GM21723 (cell line): ENCODE results near the gene MEPCE.
"Not testable (repeated sequence)": the region's sequence is repeated elsewhere in the genome, so short reads cannot be mapped to it uniquely, and the experiment has no call there.

Experiments used
- ATAC-seq: cut with Tn5 transposase; IDR thresholded peaks from one replicate; pipeline ENCODE4 v1.9.1; 2021; ENCODE audit warnings: mild to moderate bottlenecking, moderate library complexity; ENCODE audit not compliant: unreplicated experiment

Gene MEPCE

DNA sequence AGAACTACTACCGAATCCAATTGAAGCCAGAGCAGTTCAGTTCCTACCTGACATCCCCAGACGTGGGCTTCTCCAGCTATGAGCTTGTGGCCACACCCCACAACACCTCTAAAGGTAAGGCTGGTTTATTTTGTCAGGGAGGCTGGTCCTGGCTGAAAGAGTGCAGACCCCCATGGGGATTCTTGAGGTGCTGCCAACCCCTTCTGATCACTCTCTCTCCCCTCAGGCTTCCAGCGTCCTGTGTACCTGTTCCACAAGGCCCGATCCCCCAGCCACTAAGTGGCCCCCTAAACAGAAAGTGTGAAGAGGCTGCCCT is 3.6 kb downstream of the MEPCE start:
- no peak for ATAC-seq

- no peak for ATAC-seq
Measured at GRCh38 chr7:100433592-100434296, 4.1 kb downstream of the MEPCE start.

DNA sequence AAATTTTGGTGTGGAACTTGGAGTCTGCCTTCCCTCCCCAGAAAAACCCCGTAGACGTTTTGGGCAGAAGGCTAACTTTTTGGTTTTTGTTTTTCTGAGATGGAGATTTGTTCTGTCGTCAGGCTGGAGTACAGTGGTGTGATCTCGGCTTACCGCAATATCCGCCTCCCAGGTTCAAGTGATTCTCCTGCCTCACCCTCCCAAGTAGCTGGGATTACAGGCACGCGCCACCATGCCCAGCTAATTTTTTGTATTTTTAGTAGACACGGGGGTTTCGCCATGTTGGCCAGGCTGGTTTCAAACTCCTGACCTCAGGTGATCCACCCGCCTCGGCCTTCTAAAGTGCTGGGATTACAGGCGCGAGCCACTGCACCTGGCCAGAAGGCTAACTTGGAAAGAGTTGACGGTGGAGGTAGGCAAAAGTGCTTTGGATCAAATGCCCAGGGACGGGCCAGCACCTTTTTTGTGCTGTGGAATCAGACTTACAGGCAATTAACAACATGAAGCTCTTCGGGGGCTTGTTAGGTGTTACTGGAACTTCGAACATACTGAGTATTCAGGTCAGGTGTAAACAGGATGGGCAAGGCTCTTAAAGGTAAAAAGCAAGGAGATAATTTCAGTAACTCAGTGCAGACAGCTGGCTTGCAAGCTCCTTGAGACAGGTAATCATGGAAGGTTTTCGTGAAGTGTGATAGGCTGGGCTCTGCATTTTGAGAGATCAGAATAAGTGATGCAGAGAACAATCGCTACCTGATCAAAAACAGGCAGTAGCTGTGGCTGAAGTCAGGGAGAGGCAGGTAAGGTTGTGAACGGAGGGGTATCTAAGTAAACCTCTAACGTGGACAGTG is 4.9 kb downstream of the MEPCE start:
- ATAC-seq, result no peak

DNA sequence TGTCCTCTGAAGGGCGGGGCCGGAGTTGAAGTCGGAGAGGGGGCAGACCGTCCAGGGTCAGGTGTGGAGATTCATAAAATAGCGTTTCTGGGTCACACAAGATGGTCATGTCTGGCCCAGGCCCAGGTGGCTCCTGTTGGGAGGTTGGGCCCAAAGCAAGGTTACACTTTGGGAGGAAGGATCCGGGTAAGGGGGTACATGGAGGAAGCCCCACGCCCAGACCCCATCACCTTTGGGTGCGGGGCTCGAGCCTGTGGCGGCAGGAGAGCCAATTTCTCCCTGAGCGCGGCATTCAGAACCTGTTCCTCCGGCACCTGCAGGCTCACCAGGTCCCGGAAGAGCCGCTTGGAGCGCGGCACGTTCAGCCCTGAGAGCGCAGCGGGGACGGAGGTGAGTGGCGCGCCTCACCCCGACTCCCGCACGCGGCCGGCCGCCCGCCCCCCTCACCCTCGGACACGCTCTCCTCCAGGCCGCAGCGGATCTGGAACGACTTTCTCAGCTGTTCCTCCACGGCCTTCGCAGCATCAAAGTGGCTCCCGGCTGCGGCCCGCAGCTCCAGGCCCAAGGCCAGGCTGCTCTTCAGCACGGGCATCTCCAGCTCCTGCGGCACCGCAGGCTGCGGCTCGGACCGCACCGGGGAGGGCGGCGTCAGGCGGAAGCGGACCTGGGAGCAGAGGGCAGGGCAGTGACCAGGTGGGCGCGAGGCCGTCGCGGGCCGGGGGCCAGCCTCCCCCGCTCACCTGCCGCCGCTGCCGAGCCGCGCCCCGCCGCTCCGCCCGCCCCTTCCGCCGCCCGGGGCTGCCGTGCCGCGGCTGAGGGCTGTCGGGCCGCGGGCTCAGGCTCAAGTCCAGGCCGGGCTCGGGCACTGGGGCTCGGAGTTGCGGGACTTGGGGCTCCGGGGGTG is 6.0 kb downstream of the MEPCE start:
- peak; percentile 26 for ATAC-seq

DNA sequence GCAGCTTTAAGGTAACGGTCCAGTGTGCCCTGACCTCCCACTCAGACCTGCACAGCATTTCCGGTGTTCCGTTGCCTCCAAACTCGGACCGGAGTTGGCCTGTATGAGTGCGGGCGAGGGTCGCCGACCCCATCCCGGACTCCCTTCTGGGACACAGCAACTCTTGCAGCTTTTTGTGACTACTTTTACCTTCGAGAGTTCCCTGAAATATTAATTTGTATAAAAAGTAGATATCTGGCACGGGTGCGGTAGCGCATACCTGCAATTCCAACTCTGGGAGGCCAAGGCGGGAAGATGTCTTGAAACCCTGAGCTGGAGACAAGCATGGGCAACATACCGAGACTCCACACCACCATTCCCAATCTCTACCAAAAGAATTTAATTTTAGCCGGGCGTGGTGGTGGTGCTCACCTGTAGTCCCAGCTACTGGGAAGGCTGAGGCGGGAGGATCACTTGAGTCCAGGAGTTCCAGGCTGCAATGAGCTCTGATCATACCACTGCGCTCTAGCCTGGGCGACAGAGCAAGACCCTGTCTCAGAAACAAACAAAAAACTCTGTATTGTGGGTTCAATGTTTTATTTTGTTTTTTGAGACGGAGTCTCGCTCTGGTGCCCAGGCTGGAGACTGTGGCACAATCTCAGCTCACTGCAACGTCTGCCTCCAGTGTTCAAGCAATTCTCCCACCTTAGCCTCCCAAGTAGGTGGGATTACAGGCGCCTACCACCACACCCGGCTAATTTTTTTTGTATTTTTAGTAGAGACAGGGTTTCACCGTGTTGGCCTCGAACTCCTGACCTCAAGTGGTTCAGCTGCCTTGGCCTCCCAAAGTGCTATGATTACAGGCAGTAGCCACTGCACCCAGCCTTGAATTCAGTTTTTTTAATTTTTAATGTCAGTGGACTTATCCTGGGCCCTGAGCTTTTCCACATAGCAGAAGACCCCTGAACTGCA is 7.8 kb downstream of the MEPCE start:
- ATAC-seq, result no peak

GRCh38 chr7:100438172-100438571 is 8.5 kb downstream of the MEPCE start:
- ATAC-seq, result no peak

- not testable (repeated sequence) for ATAC-seq
Measured at GRCh38 chr7:100438731-100439130, 9.1 kb downstream of the MEPCE start.

DNA sequence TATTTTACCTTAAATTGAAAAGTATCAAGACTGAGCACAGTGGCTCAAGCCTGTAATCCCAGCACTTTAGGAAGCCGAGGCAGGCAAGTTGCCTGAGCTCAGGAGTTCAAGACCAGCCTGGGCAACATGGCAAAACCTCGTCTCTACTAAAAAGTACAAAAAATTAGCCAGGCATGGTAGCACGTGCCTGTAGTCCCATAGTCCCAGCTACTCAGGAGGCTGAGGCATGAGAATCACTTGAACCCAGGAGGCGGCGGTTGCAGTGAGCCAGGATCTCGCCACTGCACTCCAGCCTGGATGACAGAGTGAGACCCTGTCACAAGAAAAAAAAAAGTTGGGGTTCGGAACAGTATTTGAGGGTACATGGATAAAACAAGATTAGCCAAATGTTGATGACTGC is 9.6 kb downstream of the MEPCE start:
- ATAC-seq, result not testable (repeated sequence)

GRCh38 chr7:100441641-100442535 is 12.3 kb downstream of the MEPCE start:
- ATAC-seq, result no peak

DNA sequence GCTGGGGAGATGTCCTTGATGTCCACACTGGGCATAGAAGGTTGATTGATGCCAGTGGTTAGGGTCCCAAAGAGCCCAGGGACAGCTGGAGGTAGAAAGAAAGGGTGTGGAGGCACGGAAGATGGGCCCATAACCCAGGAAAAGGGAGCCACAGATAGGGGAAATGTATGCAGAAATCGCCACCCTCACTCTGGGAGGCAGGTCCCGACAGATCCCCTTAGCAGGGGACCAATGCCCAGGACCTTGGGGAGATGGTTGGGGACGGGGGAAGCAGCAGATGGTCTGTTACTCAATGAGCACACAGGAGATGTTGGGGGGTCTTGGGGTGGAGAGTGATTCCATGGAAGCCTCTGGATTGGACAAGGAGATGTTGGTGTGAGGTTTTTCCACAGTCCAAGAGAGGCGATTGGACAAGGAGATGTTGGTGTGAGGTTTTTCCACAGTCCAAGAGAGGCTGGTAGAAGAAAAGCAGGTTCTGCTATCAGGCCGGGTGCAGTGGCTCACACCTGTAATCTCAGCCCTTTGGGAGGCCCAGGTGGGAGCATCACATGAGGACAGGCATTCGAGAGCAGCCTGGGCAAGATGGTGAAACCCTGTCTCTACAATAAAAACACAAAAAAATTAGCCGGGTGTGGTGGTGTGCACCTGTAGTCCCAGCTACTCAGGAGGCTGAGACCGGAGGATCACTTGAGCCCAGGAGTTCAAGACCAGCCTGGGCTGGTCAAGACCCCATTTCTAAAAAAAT is 13.6 kb downstream of the MEPCE start:
- ATAC-seq, result no peak

- no peak for ATAC-seq
Measured at GRCh38 chr7:100444311-100445278, 15.0 kb downstream of the MEPCE start.

GRCh38 chr7:100446040-100446439 is 16.4 kb downstream of the MEPCE start:
- ATAC-seq, result no peak

GRCh38 chr7:100447363-100447762 is 17.7 kb downstream of the MEPCE start:
- ATAC-seq, result not testable (repeated sequence)

GRCh38 chr7:100449190-100449795 is 19.7 kb downstream of the MEPCE start:
- ATAC-seq, result no peak

DNA sequence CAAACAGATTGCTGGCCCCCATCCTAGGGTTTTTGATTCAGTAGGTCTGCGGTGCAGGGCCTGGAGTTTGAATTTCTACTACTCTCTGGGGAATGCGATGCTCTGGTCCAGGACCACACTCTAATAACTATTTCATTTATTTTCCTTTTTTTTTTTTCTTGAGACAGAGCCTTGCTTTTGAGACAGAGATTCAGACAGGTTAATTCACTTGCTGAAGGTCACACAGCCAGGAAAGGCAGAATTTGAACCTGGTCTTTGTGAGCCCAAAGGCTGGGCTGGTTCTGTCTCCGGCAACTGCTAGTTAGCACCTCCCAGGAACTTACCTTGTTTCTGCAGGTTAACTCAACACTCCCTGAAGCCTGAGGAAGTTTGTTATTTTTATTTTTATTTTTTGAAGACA is 22.9 kb downstream of the MEPCE start:
- no peak for ATAC-seq

GRCh38 chr7:100453854-100454253 is 24.2 kb downstream of the MEPCE start:
- ATAC-seq, result not testable (repeated sequence)

DNA sequence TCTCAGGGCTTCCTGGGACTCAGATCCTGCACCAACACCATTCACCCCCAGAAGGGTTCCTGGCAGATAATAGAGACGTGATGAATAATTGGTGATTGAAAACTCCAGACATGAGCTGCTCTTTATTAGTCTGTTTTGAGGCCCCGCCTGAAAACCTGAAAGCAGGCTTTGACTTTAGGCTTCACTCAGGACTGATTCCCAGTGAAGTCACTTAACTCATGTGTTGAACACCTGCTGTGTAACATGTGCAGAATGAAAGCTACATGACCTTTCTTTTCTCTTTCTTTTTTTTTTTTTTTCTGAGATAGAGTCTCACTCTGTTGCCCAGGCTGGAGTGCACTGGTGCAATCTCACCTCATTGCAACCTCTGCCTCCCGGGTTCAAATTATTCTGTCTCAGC is 25.6 kb downstream of the MEPCE start:
- no peak for ATAC-seq
